HG03432 (cell line): ENCODE data around the gene NCAPG2.

Experiments used
- ATAC-seq: cut with Tn5 transposase; IDR thresholded peaks from one replicate; pipeline ENCODE4 v1.9.1; 2021; ENCODE audit warnings: mild to moderate bottlenecking, moderate library complexity; ENCODE audit not compliant: unreplicated experiment

The NCAPG2 gene

DNA sequence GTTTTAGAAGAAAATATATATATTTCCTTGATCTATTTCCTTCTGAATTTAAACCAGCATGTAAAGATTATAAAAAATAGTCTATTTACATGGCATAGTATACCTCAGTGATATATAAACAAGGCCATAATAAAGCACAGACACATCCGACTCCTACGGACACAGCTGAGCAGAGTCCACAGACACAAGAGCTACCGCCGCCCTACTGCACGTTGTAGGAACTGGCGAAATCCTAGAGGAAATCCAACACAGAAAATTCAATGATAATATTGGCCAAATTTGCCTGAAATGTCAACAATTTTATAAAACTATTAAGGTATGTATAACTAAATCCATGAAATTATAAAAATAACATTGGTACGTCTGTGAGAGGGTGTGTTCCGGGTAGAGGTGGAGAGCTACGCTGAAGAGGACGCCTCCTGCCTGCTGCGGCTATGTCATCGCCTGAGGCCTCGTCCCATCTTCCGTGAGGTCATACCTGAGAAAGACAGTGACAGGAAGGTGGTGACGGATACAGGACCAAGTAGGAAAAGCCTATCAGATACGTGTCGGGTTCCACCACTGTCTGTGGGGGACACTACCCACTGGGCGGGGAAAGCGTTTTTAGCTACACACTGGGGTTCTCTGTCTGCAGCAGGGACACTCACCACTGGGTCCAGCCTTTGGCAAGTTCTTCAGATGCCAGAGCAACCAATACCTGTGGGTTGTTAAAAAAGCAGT, 29.3 kb upstream of the NCAPG2 start:
- no peak for ATAC-seq

DNA sequence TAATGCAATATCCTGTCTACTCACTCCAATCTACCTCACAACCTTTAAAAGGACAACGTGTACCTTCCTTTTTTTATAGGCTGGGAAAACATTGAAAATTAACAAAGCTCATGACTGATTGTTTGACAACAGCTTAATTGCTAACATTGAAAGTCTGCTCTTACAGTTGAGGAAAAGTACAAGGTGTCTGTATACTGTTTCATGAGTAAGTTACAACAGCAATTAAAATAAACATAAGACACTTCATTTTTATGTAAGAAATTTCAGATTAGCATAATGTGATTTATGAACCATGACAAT, 28.6 kb upstream of the NCAPG2 start:
- ATAC-seq: no peak

DNA sequence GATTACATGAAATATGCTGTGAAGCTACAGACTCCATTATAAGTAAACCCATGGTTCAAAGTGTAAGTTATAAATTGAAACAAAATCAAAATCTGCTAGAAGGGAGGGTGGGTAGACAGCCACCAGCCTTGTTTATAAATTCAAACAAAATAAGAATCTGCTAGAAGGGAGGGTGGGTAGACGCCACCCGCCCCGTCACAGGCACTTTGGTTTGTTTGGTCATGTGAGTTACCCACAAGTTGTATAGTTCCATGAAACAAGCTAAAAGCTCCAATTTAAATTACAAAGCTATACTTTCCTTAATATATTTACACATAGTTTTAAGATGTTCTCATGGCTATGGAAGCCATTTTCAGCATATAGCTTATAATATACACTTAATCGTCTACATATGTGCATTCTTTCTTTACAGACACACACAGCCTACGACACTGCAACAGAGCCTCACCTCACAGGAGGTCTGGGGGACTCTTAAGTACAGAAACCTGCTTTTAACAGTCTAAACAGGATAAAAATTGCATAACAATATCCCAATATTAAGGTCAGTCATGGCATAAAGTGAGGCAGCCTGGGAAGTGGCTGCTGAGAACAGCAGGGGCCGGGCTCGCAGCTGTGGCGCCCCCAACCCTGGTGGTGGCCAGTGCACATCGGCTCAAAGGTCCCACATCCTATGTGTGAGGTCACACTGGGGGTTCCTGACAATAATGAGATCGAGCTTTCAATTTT, 28.1 kb upstream of the NCAPG2 start:
- ATAC-seq: no peak

DNA sequence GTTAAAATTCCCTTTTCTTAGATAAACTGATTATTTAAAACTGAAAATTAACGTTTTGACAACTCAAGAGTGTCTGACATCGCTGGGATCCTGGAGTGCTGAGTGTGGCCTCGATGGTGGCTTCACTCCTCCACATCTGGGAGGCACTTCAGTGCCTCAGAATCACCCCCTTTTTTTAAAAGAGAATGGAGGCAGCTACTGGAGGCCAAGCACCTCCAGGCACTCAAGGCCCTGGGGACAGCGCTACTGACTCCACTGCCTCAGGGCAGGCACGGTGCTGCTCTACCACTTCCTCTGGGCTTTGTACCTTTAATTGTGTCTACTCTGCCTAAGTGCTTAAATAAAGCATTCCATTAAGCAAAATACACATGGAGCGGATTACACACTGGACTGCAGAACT, 27.2 kb upstream of the NCAPG2 start:
- ATAC-seq: no peak

DNA sequence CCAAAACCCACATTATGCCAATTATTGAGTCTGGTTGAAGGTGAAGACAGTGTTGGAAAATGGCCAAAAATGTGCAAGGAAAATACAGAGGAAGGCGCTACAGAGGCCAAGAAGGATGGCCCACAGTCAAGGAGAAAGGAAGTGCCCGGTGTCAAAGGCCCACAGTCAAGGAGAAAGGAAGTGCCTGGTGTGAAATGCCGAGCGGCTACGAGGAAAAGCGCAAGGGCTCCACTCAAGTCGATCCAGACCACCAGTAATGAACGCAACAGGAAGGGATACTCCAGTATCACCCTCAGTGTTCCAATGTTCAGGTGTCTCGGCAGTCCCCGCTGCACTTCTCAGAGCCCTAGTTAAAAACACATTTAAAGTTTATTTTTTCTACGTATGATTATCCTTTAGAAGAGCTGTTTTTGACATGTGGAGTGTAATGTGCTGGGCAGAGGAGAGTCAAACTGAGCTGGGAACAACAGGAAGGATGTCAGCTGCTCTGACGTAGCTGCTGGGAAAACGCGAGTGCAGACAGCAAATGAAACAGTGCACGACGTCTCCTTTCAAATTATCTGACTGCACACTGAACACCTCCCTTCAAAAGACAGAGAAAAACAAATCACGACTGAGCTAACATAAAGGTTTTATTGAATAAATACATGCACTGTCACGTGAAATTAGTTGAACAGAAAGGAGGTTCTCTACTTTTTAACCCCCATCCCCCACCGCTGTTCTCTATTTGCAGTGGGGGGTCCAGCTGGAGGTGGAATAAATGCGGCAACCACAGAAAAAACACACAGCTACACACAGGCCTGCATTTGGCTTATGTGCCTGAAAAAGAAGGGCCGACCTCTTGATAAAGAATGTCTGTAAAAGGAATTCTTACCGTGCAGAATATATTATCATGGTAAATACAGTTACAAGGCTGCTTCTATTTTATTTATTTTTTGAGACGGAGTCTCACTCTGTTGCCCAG, 26.1 kb upstream of the NCAPG2 start:
- no peak for ATAC-seq

DNA sequence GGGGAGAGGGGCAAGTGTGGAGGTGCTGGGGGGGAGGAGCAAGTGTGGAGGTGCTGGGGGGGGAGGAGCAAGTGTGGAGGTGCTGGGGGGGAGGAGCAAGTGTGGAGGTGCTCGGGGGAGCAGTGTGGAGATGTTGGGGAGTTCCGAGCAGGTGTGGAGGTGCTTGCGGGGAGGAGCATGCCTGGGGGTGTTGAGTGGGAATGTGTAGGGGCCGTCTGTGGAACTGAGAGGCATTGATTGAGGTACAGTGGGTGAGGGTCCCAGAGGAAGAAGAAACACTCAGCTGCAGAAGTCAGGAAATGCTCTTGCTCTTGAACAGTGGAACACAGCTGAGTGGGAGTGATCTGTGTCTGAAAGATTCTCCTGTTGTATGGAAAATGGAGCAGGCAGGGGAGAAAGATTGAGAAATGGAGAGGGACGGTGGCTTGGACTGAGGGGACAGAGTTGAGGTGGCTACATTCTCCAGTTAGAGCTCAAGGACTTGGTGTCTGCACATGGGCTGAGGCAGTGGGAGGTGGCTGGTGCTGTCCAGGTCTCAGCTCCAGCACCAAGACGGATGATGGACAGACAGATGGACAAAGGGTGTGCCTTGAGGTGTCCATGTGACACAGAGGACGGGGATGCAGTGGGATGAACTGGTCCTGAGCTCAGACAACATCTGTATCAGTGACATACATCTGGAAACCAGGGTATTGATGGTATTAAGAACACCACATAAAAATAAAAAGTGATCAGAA, 25.2 kb upstream of the NCAPG2 start:
- ATAC-seq: no peak

DNA sequence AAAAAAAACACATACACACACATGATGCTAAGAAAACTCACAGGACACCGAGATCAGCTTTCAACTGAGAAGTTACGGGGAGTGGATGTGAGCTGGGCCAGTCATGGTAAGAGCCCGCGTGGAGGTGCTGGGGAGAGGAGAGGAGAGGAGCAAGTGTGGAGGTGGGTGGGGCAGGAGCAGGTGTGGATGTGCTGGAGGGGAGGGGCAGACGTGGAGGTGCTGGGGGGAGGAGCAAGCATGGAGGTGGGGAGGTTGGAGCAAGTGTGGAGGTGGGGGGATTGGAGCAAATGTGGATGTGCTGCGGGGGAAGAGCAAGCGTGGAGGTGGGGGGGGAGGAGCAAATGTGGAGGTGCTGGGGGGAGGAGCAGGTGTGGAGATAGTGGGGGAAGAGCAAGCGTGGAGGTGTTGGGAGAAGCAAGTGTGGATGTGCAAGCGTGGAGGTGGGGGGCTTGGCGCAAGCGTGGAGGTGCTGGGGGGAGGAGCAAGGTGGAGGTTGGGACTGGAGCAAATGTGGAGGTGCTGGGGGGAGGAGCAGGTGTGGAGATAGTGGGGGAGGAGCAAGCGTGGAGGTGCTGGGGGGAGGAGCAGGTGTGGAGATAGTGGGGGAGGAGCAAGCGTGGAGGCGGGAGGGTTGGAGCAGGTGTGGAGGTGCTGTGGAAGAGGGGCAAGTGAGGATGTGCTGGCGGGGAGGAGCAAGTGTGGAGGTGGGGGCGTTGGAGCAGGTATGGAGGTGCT, 24.5 kb upstream of the NCAPG2 start:
- ATAC-seq: no peak

DNA sequence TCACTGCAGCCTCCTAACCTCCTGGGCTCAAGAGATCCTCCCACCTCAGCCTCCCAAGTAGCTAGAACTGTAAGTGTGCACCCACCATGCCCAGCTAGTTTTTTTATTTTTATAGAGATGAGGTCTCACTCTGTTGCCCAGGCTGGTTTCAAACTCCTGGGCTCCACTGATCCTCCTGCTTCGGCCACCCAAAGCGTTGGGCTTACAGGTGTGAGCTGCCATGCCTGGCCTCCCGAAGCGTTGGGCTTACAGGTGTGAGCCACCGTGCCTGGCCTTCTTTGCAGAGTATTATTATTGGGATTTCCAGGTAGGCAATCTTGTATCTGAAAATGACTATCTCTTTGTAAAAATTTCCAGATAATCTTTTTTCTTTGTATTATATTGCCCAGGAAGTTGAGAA, 23.1 kb upstream of the NCAPG2 start:
- ATAC-seq: no peak

DNA sequence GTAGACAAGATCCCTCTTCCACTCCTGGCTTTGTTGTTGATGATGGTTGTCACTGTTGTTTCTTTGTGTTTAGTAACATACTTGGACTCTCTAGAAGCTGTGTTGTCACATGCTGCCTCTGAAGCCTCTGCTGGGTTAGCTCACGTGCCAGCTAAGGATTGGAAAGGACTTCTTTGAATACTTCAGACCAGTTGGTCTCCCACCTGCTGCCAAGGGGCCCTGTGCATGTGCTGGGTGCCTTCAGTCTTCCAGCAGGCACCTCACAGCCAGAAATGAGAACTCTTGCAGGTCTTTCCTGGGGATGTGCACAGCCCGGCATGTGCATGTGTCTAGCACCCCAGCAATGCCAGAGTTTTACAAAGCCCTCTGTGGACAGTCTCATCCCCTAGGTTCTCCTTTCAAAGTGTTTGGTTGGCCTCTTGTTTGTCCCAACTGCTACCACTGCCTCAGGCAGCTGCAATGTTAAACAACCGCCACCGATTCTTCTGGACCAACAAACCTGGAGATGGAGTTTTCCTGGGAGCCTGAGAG, 21.7 kb upstream of the NCAPG2 start:
- no peak for ATAC-seq

DNA sequence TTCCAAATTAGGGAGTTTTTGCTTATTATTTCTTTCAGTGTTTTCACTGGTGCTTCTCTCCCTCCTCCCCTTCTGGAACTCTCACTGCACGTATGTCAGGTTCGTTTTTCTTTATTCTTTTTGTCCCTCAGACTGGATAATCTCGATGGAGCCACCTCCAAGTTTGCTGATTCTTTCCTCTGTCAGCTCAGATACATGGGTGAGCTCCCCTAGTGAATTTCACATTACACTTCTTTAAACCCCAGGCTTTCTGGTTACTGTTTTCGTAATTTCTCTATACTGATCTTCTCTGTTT, 20.8 kb upstream of the NCAPG2 start:
- ATAC-seq: no peak

DNA sequence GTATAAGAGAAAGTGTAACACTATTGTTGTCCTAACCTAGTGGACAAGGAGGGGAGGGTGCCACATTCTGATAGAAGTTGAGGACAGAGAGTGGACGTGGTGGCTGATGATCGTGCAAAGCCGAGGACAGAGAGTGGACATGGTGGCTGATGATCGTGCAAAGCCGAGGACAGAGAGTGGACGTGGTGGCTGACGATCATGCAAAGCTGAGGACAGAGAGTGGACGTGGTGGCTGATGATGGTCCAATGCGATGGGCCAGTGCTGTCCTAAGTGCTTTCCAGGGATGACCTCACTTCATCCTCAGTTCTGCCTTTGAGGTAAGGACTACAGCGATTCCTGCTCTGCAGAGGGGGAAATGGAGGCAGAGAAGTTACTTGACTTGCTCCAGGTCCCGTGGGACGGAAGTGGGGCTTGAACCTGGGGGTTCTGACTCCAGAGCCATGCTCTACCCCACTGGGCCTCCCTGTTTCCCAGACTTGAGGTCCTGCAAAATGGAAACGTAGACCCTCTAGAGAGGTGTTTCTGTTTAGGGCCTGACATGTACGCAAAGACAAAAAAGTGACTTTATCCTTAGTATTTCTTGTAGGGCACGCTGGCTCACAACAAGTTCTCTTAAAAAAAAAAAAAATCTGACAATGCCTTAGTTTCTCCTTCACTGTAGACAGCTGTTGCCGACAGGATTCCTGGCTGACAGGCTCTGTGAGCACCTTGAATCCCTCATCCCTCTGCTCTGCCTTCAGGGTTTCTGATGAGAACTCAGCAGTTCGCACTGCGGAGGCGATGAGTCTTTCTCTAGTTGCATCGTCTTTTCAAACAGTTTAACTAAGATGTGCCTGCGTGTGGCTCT, 20.3 kb upstream of the NCAPG2 start:
- ATAC-seq: no peak

DNA sequence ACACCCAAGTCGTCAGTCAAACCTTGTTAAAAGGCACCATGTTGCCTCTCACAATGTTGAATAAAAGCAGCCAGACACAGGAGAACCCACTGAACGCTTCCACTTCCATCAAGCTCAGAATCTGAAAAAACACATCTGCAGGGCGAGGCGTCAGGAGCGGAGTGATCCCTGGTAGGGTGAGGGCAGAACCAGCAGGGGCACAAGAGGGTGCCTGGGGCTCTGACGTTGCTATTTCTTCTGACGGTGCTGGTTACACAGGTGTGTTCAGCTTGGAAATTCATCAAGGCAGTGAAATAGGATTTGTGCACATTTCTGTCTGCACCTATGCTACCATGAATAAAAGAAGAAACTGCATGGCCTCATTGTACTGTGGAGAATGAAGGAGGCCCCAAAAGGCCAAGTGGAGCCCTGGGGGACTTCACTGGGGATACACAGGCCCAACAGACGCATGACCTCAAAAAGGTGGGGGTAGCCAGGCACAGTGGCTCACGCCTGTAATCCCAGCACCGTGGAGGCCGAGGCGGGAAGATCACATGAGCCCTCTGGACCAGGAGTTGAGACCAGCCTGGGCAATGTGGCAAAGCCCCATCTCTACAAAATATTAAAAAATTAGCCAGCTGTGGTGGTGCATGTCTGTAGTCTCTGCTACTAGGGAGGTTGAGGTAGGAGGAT, 19.2 kb upstream of the NCAPG2 start:
- ATAC-seq: no peak

DNA sequence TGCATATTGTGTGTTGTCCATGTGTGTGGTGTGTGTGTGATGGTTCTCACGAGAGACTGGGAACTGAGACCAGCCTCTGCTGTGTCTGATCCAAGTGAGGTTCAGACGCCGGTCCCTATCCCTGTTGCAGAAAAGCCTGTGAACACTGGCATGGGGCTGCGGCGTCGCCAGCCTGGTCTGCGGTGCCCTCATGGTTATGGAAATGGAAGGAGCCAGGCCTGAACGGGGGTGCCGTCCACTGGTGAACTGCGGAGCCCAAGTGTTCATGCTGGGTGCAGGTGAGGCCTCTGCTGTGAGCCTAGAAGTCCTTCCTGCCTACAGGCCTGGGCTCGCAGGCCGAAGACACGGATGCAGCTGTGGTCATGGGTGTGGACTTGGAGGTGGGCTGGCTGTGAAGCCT, 18.7 kb upstream of the NCAPG2 start:
- no peak for ATAC-seq

DNA sequence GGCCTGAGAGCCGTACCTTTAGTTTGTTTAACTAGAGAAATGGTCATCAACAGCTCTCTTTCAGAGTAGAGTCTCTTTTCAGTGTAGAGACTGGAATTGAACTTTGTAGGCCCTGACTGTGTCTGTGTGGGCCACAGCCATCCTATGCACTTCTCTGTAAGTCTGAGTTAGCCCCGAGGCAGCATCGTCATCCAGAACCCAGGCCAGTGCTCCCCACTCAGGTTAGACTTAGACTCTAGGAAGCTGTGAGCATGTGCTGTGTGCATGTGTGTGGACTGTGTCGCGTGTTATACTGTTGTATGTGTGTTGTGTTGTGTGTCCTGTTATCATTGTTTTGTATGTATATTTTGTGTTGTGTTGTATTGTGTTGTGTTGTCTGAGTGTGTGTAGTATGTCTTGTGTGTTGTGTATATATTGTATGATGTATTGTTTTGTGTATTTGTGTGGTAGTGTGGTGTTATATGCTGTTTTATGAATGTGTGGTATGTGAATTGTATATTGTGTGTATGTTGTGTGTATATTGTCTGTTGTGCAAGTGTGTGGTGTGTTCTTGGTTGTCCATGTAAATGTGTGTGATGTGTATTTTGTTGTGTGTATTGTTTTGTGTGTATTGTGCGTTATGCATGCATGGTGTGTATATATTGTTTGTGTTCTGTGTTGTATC, 18.1 kb upstream of the NCAPG2 start:
- ATAC-seq: no peak

DNA sequence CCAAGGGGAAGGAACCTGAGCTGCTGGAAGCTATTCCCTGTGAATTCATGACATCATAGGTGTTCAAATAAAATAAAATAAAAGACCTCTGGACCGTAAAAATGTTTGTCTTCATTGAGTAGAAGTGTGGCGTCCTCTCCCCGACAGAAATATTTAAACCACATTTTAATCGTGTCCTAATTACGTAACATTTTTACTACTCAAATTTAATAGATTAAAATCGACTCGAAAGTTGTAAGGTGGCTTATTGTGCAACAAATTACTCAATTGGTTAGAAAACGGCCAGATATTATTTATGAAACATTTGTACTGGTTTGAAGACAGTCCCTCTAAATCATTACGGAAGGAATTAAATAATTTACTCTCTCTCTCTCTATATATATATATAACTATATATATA, 15.5 kb upstream of the NCAPG2 start:
- no peak for ATAC-seq

DNA sequence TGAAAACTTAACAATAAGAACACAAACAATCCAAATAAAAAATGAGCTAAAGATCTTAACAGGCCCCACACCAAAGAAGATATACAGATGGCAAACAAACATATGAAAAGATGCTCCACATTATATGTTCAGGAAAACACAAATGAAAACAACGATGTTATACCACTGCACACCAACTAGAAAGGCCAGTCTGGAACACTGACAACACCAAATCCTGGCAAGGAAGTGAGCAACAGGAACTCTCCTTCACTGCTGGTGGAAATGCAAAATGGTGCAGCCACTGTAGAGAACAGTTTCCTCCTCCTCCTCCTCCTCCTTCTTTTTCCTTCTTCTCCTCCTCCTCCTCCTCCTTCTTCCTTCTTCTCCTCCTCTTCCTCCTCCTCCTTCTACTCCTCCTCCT, 12.2 kb upstream of the NCAPG2 start:
- ATAC-seq: no peak

DNA sequence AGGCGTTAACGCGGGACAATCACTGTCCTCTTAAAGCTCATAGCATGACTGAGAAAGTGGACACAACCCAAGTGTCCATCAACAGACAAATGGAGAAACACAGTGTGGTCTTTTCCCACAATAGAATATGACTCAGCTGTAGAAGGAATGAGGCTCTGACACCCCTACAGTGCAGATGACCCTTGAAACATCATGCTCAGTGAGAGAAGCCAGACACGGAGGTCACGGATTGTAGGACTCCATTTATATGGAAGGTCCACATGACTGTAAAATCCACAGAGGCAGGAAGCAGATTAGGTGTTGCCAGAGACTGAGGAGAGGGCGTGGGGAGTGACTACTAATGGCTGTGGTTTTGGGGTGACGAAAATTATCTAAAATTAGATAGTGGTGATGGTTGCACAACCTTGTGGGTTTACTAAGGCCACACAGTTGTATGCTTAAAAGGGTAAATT, 6.1 kb upstream of the NCAPG2 start:
- ATAC-seq: no peak

DNA sequence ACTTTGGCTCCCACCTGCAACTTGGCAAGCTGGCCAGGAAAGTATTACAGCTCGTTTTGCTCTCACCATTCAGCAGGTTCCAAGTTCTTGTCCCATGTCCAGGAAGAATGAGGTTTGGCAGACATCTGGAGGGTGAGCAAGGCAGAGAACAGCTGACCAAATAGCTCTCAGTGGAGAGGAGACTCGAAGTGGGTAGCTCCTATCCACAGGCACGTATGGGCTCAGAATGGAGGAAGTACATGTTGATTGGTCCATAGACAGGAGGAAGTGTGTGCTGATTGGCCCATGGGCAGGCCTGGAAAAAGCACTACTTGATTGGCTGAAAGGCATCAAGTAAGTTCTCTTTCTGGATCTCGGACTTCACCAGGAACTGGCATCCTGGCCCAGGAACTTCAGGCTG, 3.0 kb upstream of the NCAPG2 start:
- ATAC-seq: no peak
